Mucosa of rectum (tissue), 2 donors: Measurements from ENCODE around the gene PARP6.

Experiments used
- H3K27ac ChIP-seq, 2 donors: one replicate each; pipeline ENCODE4 v1.7.0; 2013; ENCODE audit warnings: inconsistent platforms in 2 of 2, low read depth in 2 of 2, low read length in 2 of 2
- H3K27me3 ChIP-seq, 2 donors: one replicate each; pipeline ENCODE4 v1.7.0; 2013; ENCODE audit warnings: low read length in 2 of 2; ENCODE audit not compliant: control insufficient read depth in 2 of 2, insufficient read depth in 2 of 2
- H3K36me3 ChIP-seq, 2 donors: one replicate each; pipeline ENCODE4 v1.7.0; 2013; ENCODE audit warnings: low read length in 2 of 2; ENCODE audit not compliant: control insufficient read depth in 2 of 2, insufficient read depth in 2 of 2
- H3K4me1 ChIP-seq, 2 donors: one replicate each; pipeline ENCODE4 v1.7.0; 2013; ENCODE audit warnings: low read length in 2 of 2, mild to moderate bottlenecking in 1 of 2; ENCODE audit not compliant: control insufficient read depth in 2 of 2, insufficient read depth in 2 of 2
- H3K4me3 ChIP-seq, 2 donors: one replicate each; pipeline ENCODE4 v1.7.0; 2013; ENCODE audit warnings: low read length in 2 of 2
- H3K9ac ChIP-seq, 2 donors: one replicate each; pipeline ENCODE4 v1.7.0; 2013; ENCODE audit warnings: low read length in 2 of 2, low read depth in 1 of 2, mild to moderate bottlenecking in 1 of 2
- H3K9me3 ChIP-seq, 2 donors: one replicate each; pipeline ENCODE4 v1.7.0; 2013; ENCODE audit warnings: low read length in 2 of 2; ENCODE audit not compliant: control insufficient read depth in 2 of 2
- donor health status: healthy.
- donor health status: Normal muscosa, but diverticular disease.

Gene PARP6

GRCh38 chr15:72192416-72192815 lies 79.9 kb downstream of the PARP6 start:
- peaks cover 5 to 7% of the 10 kb centered on the region in 2 donors for H3K27me3 ChIP-seq
- H3K9ac ChIP-seq = no peak overlapping the region
- H3K4me1 ChIP-seq = no peaks in the 10 kb centered on the region
- H3K4me3 ChIP-seq = no peak overlapping the region
- H3K9me3 ChIP-seq = no peaks in the 10 kb centered on the region
- H3K27ac ChIP-seq = no peak overlapping the region
- H3K36me3 ChIP-seq = no peaks in the 10 kb centered on the region
